RWPE1 (cell line): ENCODE data around the gene USP32.

Source experiments
- CTCF ChIA-PET: fragments of 350-600 bp; sonication (Branson Sonifier 250); formaldehyde crosslinking; extraction: SDS; loops from one replicate; lab custom pipeline; 2021; lab: Yijun Ruan, JAX
- POLR2A ChIA-PET: fragments of 400-600 bp; formaldehyde crosslinking; extraction: SDS; loops from one replicate; lab custom pipeline; 2020; ENCODE audit warnings: antibody characterized with exemption; ENCODE audit not compliant: low non-redundant PET; lab: Yijun Ruan, JAX
- DNase-seq: peaks from one replicate; pipeline ENCODE4 v3.0.0; 2012; ENCODE audit warnings: low spot score
- H3K27ac ChIP-seq: fragments of 450-650 bp; 2 replicates; pipeline ENCODE4 v1.5.1; 2017
- TF ChIP-seq, protein P1 (sequence below): fragments of 450-650 bp; conservative IDR thresholded peaks from 2 replicates; pipeline ENCODE4 v1.5.1; 2017; ENCODE audit warnings: low read depth, mild to moderate bottlenecking

The USP32 gene

DNA sequence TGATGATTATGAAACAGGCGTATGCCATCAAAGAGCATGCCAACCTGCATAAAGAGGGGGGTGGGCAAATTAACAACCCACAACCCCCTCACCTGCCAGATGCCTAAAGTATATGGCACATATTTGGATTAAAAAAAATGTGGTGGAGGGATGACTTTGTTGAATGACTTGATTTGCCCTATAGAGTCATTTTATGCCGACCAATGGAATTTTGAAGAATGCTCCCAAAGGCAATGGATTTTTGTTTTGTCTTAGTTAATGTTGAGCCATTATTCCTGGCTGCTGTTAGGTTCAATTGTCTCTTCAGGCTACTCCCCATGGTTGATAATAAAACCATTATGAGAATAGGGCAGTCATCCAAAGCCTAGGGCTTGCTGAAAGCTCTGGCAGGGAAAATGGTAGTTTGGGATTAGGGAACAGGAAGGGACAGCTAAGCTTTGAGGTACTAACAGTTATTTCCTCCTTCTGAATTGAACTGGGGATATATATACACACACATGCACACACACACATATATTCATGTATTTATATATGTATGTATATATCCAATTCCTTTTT is 24.5 kb upstream of the USP32 start:
- DNase-seq = no peak
- ChIA-PET CTCF (no interaction called here), POLR2A (no interaction called here)
- TF ChIP-seq, protein P1, sequence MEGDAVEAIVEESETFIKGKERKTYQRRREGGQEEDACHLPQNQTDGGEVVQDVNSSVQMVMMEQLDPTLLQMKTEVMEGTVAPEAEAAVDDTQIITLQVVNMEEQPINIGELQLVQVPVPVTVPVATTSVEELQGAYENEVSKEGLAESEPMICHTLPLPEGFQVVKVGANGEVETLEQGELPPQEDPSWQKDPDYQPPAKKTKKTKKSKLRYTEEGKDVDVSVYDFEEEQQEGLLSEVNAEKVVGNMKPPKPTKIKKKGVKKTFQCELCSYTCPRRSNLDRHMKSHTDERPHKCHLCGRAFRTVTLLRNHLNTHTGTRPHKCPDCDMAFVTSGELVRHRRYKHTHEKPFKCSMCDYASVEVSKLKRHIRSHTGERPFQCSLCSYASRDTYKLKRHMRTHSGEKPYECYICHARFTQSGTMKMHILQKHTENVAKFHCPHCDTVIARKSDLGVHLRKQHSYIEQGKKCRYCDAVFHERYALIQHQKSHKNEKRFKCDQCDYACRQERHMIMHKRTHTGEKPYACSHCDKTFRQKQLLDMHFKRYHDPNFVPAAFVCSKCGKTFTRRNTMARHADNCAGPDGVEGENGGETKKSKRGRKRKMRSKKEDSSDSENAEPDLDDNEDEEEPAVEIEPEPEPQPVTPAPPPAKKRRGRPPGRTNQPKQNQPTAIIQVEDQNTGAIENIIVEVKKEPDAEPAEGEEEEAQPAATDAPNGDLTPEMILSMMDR = no peak
- H3K27ac ChIP-seq = no peak overlapping the region

DNA sequence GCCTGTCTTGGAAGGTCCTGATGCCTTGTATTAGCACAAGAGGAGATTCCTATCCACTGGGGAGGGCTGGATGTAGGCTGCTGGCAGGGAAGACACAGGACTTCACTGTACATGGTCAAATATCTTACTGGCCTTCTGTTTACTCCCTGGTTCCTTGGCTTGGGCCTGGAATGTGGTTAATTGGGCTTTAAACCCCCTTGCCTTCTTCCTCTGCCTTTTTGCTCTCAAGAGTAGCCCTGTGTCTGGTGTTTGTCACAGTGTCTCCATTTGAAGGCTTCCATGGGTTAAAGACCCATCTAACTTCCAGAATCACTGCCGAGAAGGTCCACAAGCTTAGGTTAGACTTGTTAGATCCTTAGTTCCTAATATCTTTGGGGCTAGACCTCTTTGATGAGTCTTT is 23.2 kb upstream of the USP32 start:
- no peak for DNase-seq
- TF ChIP-seq, protein P1 = no peak
- CTCF ChIA-PET = no interaction called here
- POLR2A ChIA-PET = no interaction called here
- no peak overlapping the region for H3K27ac ChIP-seq

DNA sequence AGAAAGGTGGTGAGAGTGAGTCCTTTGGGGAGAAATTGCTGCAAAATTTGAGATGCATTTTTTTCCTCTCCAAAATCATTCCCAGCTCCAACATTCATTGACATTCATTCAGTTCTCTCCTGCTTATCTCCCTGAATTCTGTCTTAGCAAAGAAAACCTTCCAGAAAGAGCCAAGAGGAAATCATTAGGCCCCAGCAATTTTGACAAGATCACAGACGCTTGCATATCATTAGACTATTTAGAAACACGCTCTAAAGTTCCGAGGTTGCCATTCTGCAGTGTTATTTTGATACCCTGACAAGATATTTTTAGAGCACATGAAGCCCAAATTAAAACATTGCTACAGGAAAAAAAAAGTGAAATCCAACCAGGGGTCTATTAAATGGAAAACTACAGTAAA is 20.8 kb upstream of the USP32 start:
- DNase-seq = no peak
- ChIA-PET POLR2A (no interaction called here), CTCF (no interaction called here)
- TF ChIP-seq, protein P1 = no peak
- no peak overlapping the region for H3K27ac ChIP-seq

DNA sequence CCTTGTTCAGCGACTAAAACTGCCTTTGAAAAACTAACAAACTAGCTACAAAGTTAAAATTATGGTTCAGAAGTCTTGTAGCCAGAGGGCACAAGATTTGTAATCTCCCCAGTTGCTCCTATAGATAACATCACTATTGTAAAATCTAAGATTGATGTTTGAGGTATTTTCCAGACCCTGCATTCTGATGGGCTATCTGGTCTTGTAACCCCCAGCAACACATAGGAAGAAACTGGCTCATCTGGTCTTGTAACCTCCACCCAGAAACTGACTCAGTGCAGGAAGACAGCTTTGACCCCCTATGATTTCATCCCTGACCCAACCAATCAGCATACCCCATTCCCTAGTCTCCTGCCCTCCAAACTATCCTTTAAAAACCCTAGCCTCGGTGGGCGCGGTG is 18.1 kb upstream of the USP32 start:
- CTCF ChIA-PET = interaction anchor here (0.6 kb wide), 1 partner anchor 118 kb away, joined by 4 read pairs; no protein-coding TSS in a partner anchor
- POLR2A ChIA-PET = no interaction called here
- TF ChIP-seq, protein P1 = no peak
- H3K27ac ChIP-seq = no peak overlapping the region
- no peak for DNase-seq

DNA sequence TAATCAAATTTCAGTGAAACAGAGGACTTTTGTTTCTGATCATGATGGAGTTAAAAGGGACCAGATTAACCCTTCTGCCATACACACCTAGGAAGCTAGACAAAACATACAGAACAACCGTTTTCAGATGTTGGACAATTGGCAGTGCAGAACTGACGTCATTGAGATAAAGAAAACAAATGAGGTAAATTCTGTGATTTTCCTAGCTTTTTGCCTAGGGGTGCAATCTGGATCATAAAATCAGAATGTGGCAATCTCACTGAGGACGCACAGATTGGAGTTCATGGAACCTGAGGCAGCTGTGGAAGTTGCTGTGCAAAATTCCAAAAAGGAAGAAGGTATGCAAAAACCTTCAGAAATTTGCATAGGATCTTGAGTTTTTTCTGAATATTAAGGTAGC is 15.0 kb upstream of the USP32 start:
- H3K27ac ChIP-seq = no peak overlapping the region
- CTCF ChIA-PET = no interaction called here
- TF ChIP-seq, protein P1 = no peak
- POLR2A ChIA-PET = no interaction called here
- no peak for DNase-seq

DNA sequence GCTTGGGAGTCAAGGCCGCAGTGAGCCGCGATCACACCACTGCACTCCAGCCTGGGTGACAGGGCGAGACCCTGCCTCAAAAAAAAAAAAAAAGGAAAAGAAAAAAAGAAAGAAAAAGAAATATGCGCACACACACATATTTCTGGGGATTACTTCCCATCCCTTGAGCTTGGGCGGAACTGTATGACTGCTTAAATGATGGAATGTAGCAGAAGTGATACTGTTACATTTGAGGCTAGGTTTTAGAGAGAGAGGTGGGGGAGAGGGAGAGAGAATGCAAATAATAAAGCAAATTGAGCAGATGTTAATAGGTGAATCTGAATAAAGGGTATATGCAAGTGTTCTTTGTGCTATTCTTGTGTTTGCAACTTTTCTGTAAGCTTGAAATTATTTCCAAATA is 12.0 kb upstream of the USP32 start:
- TF ChIP-seq, protein P1 = no peak
- no peak for DNase-seq
- no peak overlapping the region for H3K27ac ChIP-seq
- CTCF ChIA-PET = interaction anchor here (1.0 kb wide), 1 partner anchor 10 kb away, joined by 3 read pairs; no protein-coding TSS in a partner anchor
- POLR2A ChIA-PET = no interaction called here
